ENCODE results near the gene CPNE1. TPM values are rescaled to one million over a fixed set of nuclear protein-coding genes. Genes with fewer than 3 reads are reported as not detected.

Gene CPNE1
- total and polyA plus RNA-seq, 2 of the 8 experiments (the other 6 are each of a cell fraction or from before 2014, with no cell fraction given) = 294 to 346 TPM

- CTCF ChIA-PET (ENCODE audit: partially characterized antibody) = interaction anchor here (0.9 kb wide), 1 partner anchor 14 kb away, joined by 3 read pairs; no protein-coding TSS in a partner anchor
Measured at GRCh38 chr20:35673884-35674283, 9.2 kb upstream of the CPNE1 start.

More at GRCh38 chr20:35673884-35674283, 9.2 kb upstream of the CPNE1 start:
- Histone ChIP-seq H3K23ac (ENCODE audit: insufficient read length) (no peak overlapping the region), H3K9ac (replicated peaks in 1 of 4; ENCODE audit: extremely low read depth in 1 of 4, low read depth in 3 of 4, low read length in 3 of 4) (no peak overlapping the region), H3K4me2 (ENCODE audit: insufficient read depth in 1 of 2, low read depth in 2 of 2, low read length in 2 of 2) (no peak overlapping the region), H2AK5ac (ENCODE audit: low read depth, low read length) (no peak overlapping the region), H3K27ac (ENCODE audit: low read depth, low read length) (no peak overlapping the region), H4K20me1 (replicated peaks in 1 of 2; ENCODE audit: control insufficient read depth in 1 of 2, insufficient read depth in 2 of 2, low read length in 2 of 2) (no peaks in the 10 kb centered on the region), H3K14ac (ENCODE audit: insufficient read length) (no peak overlapping the region), H4K91ac (replicated peaks; ENCODE audit: insufficient read length, low read length) (no peak overlapping the region), H3K18ac (ENCODE audit: extremely low read depth, low read length) (no peak overlapping the region), H3K36me3 (ENCODE audit: control insufficient read depth in 2 of 4, insufficient read depth in 4 of 4, low read length in 3 of 4) (peaks cover 0 to 17% (median 10%) of the 10 kb centered on the region in 4 experiments; a peak in 6 of 8 replicates), H3K4me1 (replicated peaks in 1 of 4; ENCODE audit: control insufficient read depth in 3 of 4, insufficient read depth in 4 of 4, low read length in 3 of 4) (no peaks in the 10 kb centered on the region), H2AFZ (ENCODE audit: low read length) (no peak overlapping the region), H2BK20ac (ENCODE audit: low read length) (no peak overlapping the region), H3K9me3 (ENCODE audit: insufficient read depth in 2 of 2, low read depth in 1 of 2, low read length in 1 of 2) (no peaks in the 10 kb centered on the region), H2BK5ac (ENCODE audit: low read depth, low read length) (no peak overlapping the region), H3K56ac (replicated peaks; ENCODE audit: insufficient read length, low read depth, low read length) (no peak overlapping the region), H2BK15ac (ENCODE audit: low read length) (no peak overlapping the region), H2BK120ac (replicated peaks; ENCODE audit: low read depth, low read length) (no peak overlapping the region), H3K79me2 (ENCODE audit: control insufficient read depth in 1 of 2, insufficient read depth in 2 of 2, low read length in 2 of 2) (no peaks in the 10 kb centered on the region), H2BK12ac (ENCODE audit: low read depth, low read length) (no peak overlapping the region), H3K79me1 (ENCODE audit: low read depth, low read length) (no peaks in the 10 kb centered on the region), H3K27me3 (replicated peaks in 1 of 4; ENCODE audit: control insufficient read depth in 3 of 4, extremely low read depth in 1 of 4, insufficient read depth in 3 of 4, low read length in 3 of 4) (no peaks in the 10 kb centered on the region), H3K23me2 (ENCODE audit: low read depth, low read length) (no peaks in the 10 kb centered on the region), H3K4ac (replicated peaks; ENCODE audit: insufficient read length, low read depth, low read length) (no peak overlapping the region), H4K8ac (ENCODE audit: extremely low read depth, insufficient read depth, low read length) (no peak overlapping the region), H3K4me3 (ENCODE audit: extremely low read depth in 1 of 4, insufficient read depth in 2 of 4, low read depth in 3 of 4, low read length in 4 of 4) (no peak overlapping the region), H4K5ac (ENCODE audit: insufficient read length, low read depth, low read length) (no peak overlapping the region)
- FAIRE-seq (no peak), DNase-seq (ENCODE audit: low read depth in 1 of 2, low spot score in 2 of 2) (no peak)
- POLR2A ChIA-PET (ENCODE audit: partially characterized antibody) = interaction anchor here (1.1 to 1.7 kb wide), 3 partner anchors 9 to 39 kb away, joined by 3 to 6 read pairs (median 3); no protein-coding TSS in a partner anchor
- 90% methylated on average over 4 of the region's 4 CpGs; no CpG with 5 or more reads in 1 of the 2 experiments for WGBS, 2 experiments (ENCODE audit: extremely low coverage in 1 of 2, insufficient coverage in 1 of 2, insufficient read length in 1 of 2, insufficient replicate concordance in 2 of 2, low coverage in 1 of 2, low lambda C conversion rate in 2 of 2, missing lambda C conversion rate in 1 of 2)
- TF ChIP-seq BCL11A (IDR thresholded peaks at IDR 0.05; ENCODE audit: low read depth in 2 of 2, low read length in 2 of 2) = no peak
- TF ChIP-seq SIX5 (IDR thresholded peaks at IDR 0.05; ENCODE audit: low read depth, low read length) = no peak
- TF ChIP-seq EGR1 (IDR thresholded peaks at IDR 0.05; ENCODE audit: borderline replicate concordance, low read depth, low read length) = no peak
- TF ChIP-seq ASH2L (IDR thresholded peaks at IDR 0.05; ENCODE audit: low read length) = no peak
- no peak for TF ChIP-seq KDM1A (IDR thresholded peaks at IDR 0.05; ENCODE audit: borderline replicate concordance, low read length)
- TF ChIP-seq ATF2 (IDR thresholded peaks at IDR 0.05; ENCODE audit: low read length) = no peak
- no peak for TF ChIP-seq TAF7 (optimal IDR thresholded peaks at IDR 0.05; ENCODE audit: borderline replicate concordance, low read depth, low read length)
- TF ChIP-seq HDAC2 (IDR thresholded peaks at IDR 0.05; ENCODE audit: borderline replicate concordance in 1 of 2, low read depth in 2 of 2, low read length in 2 of 2) = no peak
- TF ChIP-seq NRF1 (IDR thresholded peaks at IDR 0.05; ENCODE audit: low read depth, low read length) = no peak
- TF ChIP-seq TAF1 (IDR thresholded peaks at IDR 0.05; ENCODE audit: low read depth, low read length) = no peak
- no peak for TF ChIP-seq CBX8 (IDR thresholded peaks at IDR 0.05; ENCODE audit: borderline replicate concordance, low read depth, low read length)
- no peak for TF ChIP-seq SP2 (IDR thresholded peaks at IDR 0.05; ENCODE audit: low read length)
